Measurements from ENCODE around the gene DNMT3A.

DNMT3A gene

GRCh38 chr2:25250331-25251070 lies 91.2 kb downstream of the DNMT3A start:
- no peak for TF ChIP-seq CTCF (IDR thresholded peaks at IDR 0.05; ENCODE audit: low read depth, low read length)
- DNase-seq (ENCODE audit: extremely low read depth, low read depth): no peak

- no peak for TF ChIP-seq CTCF (IDR thresholded peaks at IDR 0.05; ENCODE audit: low read depth, low read length)
Observed at GRCh38 chr2:25249785-25250184, 91.9 kb downstream of the DNMT3A start.

GRCh38 chr2:25247792-25248512 lies 93.8 kb downstream of the DNMT3A start:
- TF ChIP-seq CTCF (IDR thresholded peaks at IDR 0.05; ENCODE audit: low read depth, low read length): no peak
- no peak for DNase-seq (ENCODE audit: extremely low read depth, low read depth)

More at GRCh38 chr2:25249785-25250184, 91.9 kb downstream of the DNMT3A start:
- no peak for DNase-seq (ENCODE audit: extremely low read depth, low read depth)

GRCh38 chr2:25246558-25247290 lies 95.0 kb downstream of the DNMT3A start:
- DNase-seq (ENCODE audit: extremely low read depth, low read depth): no peak
- no peak for TF ChIP-seq CTCF (IDR thresholded peaks at IDR 0.05; ENCODE audit: low read depth, low read length)

GRCh38 chr2:25246001-25246400 lies 95.7 kb downstream of the DNMT3A start:
- TF ChIP-seq CTCF (IDR thresholded peaks at IDR 0.05; ENCODE audit: low read depth, low read length): no peak
- no peak for DNase-seq (ENCODE audit: extremely low read depth, low read depth)

- no peak for TF ChIP-seq CTCF (IDR thresholded peaks at IDR 0.05; ENCODE audit: low read depth, low read length)
- DNase-seq (ENCODE audit: extremely low read depth, low read depth): no peak
Observed at GRCh38 chr2:25245141-25245540, 96.6 kb downstream of the DNMT3A start.

- no peak for TF ChIP-seq CTCF (IDR thresholded peaks at IDR 0.05; ENCODE audit: low read depth, low read length)
- DNase-seq (ENCODE audit: extremely low read depth, low read depth): no peak
Observed at GRCh38 chr2:25243995-25244394, 97.7 kb downstream of the DNMT3A start.

Measured in AG09319 (cell line).